T-helper 1 cell treated with Interleukin-12 subunit alpha and Interleukin-12 subunit beta and Interleukin-4 antibody, amounts not matched to agents 30 μg/mL and 1 μg/mL, for 36 hours (primary cell): ENCODE measurements around the gene TBC1D8.

Experiments
- H3K27ac Mint-ChIP-seq: one replicate; pipeline ENCODE4 v1.8.0; 2021; ENCODE audit warnings: mild to moderate bottlenecking, mixed read lengths
- H3K27me3 Mint-ChIP-seq: one replicate; pipeline ENCODE4 v1.8.0; 2021; ENCODE audit warnings: low read depth, mixed read lengths
- H3K36me3 Mint-ChIP-seq: one replicate; pipeline ENCODE4 v1.8.0; 2021; ENCODE audit warnings: low read depth, mixed read lengths
- H3K4me1 Mint-ChIP-seq: one replicate; pipeline ENCODE4 v1.8.0; 2021; ENCODE audit warnings: low read depth, mixed read lengths
- H3K4me3 Mint-ChIP-seq: one replicate; pipeline ENCODE4 v1.8.0; 2021; ENCODE audit warnings: mild to moderate bottlenecking, moderate library complexity, mixed read lengths
- H3K9me3 Mint-ChIP-seq: one replicate; pipeline ENCODE4 v1.8.0; 2021; ENCODE audit warnings: mixed read lengths

Gene TBC1D8

GRCh38 chr2:101012054-101012705, 139.0 kb downstream of the TBC1D8 start:
- peak overlapping the region; percentile 31 for H3K27ac Mint-ChIP-seq
- peaks cover 43% of the 10 kb centered on the region for H3K36me3 Mint-ChIP-seq
- no peak overlapping the region for H3K4me3 Mint-ChIP-seq
- H3K9me3 Mint-ChIP-seq = no peaks in the 10 kb centered on the region
- peaks cover 13% of the 10 kb centered on the region for H3K4me1 Mint-ChIP-seq
- H3K27me3 Mint-ChIP-seq = no peaks in the 10 kb centered on the region

- H3K36me3 Mint-ChIP-seq = peaks cover 46% of the 10 kb centered on the region
- no peak overlapping the region for H3K4me3 Mint-ChIP-seq
- no peak overlapping the region for H3K27ac Mint-ChIP-seq
- peaks cover 15% of the 10 kb centered on the region for H3K4me1 Mint-ChIP-seq
- H3K27me3 Mint-ChIP-seq = no peaks in the 10 kb centered on the region
- H3K9me3 Mint-ChIP-seq = no peaks in the 10 kb centered on the region
These were observed 140.0 kb downstream of the TBC1D8 start for GRCh38 chr2:101011152-101011551.

- peaks cover 41% of the 10 kb centered on the region for H3K4me1 Mint-ChIP-seq
- H3K27me3 Mint-ChIP-seq = no peaks in the 10 kb centered on the region
- H3K9me3 Mint-ChIP-seq = no peaks in the 10 kb centered on the region
- H3K27ac Mint-ChIP-seq = no peak overlapping the region
- peaks cover 64% of the 10 kb centered on the region for H3K36me3 Mint-ChIP-seq
- H3K4me3 Mint-ChIP-seq = no peak overlapping the region
These were observed 143.5 kb downstream of the TBC1D8 start for GRCh38 chr2:101007415-101008345.

DNA sequence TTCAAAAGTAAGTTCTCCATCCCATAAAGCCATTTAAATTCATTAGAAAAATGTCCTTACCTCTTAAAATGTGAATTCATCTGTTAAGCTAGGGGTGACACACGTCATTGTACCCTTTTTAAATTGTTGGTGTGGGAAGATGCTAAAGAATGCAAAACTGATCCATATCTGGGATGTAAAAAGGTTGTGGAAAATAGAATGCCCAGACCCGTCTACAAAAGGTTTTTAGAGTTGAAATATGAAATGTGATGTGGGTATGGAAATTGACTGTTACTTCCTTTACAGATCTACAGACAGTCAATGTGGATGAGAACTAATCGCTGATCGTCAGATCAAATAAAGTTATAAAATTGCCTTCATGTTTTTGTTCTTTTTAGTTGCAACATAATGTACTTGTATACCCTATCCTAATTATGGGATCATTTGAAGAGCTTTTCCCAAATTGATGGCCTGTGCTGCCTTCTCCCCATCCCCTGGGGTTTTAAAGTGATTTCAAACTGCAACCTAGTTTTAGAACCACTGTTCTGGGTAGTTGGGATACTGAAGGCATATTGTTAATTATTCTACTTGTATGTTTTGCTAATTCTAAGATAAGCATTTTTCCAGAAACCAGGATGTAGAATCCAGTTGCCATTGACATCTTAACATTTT, 145.0 kb downstream of the TBC1D8 start:
- no peaks in the 10 kb centered on the region for H3K27me3 Mint-ChIP-seq
- H3K4me3 Mint-ChIP-seq = no peak overlapping the region
- H3K4me1 Mint-ChIP-seq = peaks cover 40% of the 10 kb centered on the region
- no peak overlapping the region for H3K27ac Mint-ChIP-seq
- H3K36me3 Mint-ChIP-seq = peaks cover 60% of the 10 kb centered on the region
- no peaks in the 10 kb centered on the region for H3K9me3 Mint-ChIP-seq

- Mint-ChIP-seq H3K27ac (peak overlapping the region; percentile 68), H3K4me3 (peak overlapping the region; percentile 95), H3K9me3 (no peaks in the 10 kb centered on the region), H3K4me1 (peaks cover 40% of the 10 kb centered on the region), H3K36me3 (peaks cover 55% of the 10 kb centered on the region), H3K27me3 (no peaks in the 10 kb centered on the region)
These were observed 146.4 kb downstream of the TBC1D8 start for GRCh38 chr2:101004620-101005325.

DNA sequence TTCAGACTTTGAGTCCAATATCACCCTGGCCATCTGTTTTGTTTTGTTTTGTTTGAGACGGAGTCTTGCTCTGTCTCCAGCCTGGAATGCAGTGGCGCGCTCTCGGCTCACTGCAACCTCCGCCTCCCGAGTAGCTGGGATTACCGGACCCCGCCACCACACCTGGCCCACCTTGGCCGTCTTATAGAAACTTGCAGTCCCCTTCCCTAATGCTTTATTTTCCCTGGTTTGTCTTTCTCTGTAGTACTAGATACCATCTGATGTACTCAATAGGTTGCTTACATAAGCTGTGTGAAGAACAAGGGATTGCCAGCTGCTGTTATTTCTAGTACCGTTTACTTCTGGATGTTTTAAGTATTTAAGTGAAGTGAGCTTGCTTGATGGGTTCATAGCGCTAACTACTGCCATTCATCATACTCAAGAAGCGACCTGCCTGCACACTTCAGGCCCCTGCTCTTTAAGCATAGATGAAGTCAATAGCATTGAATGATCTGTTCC, 147.9 kb downstream of the TBC1D8 start:
- H3K4me3 Mint-ChIP-seq = peak overlapping the region; percentile 95
- H3K27ac Mint-ChIP-seq = peak overlapping the region; percentile 88
- H3K27me3 Mint-ChIP-seq = peaks cover 3% of the 10 kb centered on the region
- peaks cover 40% of the 10 kb centered on the region for H3K4me1 Mint-ChIP-seq
- no peaks in the 10 kb centered on the region for H3K9me3 Mint-ChIP-seq
- H3K36me3 Mint-ChIP-seq = peaks cover 50% of the 10 kb centered on the region

DNA sequence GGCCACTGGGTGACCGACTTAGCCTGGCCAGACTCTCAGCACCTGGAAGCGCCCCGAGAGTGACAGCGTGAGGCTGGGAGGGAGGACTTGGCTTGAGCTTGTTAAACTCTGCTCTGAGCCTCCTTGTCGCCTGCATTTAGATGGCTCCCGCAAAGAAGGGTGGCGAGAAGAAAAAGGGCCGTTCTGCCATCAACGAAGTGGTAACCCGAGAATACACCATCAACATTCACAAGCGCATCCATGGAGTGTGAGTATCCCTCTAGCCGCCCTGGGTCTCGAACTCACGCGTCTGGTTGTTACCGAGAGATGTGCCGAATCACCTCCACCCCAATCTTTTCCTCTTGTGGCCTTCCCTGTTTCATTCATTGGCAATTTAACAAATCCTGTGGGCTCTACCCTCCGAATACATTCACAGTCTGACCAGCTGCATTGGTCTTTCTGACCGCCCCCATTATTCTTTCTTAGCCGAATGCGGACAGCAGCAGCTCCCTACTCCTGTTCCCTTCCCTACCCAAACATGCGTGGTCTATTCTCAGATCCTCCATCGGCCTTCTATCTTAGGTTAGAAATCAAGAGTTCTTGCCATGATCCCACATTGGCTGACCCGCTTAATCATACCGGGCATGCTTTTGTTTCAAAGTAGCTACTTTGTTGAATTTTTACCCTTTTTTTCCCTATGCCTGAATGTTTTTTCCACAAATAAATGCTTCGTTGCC, 148.5 kb downstream of the TBC1D8 start:
- Mint-ChIP-seq H3K36me3 (peaks cover 46% of the 10 kb centered on the region), H3K4me1 (peaks cover 37% of the 10 kb centered on the region), H3K4me3 (peak overlapping the region; percentile 95), H3K9me3 (no peaks in the 10 kb centered on the region), H3K27me3 (peaks cover 3% of the 10 kb centered on the region), H3K27ac (peak overlapping the region; percentile 88)

DNA sequence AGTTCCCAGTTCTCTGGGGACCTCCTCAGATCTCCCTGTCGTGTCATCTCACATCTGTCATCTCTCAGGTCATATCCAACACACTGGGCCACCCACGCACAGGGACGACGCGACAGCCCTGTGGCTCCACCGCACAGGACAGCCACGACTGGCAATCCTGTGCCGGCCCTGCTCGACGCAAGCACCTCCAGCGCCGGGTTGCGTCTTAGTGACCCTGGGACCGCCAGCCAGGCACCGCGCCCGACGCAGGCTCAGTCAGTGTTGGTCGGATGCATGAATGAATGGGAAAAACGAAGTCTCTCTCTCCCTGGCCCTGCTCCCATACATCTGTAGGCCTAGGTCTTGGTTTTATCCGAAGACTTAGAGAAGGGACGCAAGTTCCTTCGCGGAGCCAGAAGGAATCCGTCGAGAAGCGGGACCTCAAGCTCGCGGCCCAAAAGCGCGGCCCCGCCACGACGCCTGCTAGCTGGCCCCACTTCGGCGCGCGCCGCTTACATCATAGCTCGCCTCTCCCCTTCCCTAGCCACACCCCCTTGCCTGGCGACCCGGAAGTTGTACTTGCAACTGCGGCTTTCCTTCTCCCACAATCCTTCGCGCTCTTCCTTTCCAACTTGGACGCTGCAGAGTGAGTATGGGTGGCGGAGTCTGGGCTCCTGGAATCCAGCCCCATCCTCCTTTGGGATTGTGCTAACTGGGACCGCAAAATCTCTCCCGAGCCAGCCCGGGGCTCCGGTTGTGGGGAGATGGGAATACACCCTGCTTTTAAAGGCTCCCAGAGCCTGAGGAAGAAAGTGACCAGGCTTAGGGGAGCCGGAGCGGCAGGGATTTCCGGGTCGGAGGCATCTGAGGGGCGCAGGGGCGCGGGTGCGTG, 149.3 kb downstream of the TBC1D8 start, which contains the start of gene RPL31:
Gene RPL31, plus strand, starts transcription at position 599 of the 871 bp plus-strand sequence. CDS start 413 bp downstream, outside the sequence.
- Mint-ChIP-seq H3K27ac (peak within 1 kb of the TSS; percentile 88), H3K27me3 (peaks cover 3% of the 10 kb centered on the region), H3K36me3 (peaks cover 41% of the 10 kb centered on the region), H3K9me3 (no peaks in the 10 kb centered on the region), H3K4me3 (peak within 1 kb of the TSS; percentile 95), H3K4me1 (peaks cover 36% of the 10 kb centered on the region)

DNA sequence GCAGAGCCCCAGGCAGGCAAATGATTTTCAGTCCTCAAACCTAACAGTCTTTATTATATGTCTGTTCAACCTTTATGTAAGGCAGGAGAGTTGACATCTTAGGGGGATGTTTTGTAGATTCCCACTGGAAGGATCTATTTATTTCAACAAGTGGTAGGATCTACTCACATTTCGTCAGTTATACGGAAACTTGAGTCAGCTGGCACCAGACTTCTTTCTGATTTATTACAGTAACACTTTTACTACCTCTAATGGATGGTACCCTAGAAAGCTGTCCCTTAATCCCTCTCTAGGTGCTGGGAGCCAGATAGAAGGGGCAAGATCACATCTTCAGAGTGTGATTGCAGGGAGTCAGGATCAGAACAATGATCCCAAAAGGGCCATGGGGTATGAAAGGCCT, 151.2 kb downstream of the TBC1D8 start:
- H3K36me3 Mint-ChIP-seq = peaks cover 26% of the 10 kb centered on the region
- no peaks in the 10 kb centered on the region for H3K9me3 Mint-ChIP-seq
- no peak overlapping the region for H3K4me3 Mint-ChIP-seq
- peaks cover 3% of the 10 kb centered on the region for H3K27me3 Mint-ChIP-seq
- H3K4me1 Mint-ChIP-seq = peaks cover 25% of the 10 kb centered on the region
- peak overlapping the region; percentile 66 for H3K27ac Mint-ChIP-seq

DNA sequence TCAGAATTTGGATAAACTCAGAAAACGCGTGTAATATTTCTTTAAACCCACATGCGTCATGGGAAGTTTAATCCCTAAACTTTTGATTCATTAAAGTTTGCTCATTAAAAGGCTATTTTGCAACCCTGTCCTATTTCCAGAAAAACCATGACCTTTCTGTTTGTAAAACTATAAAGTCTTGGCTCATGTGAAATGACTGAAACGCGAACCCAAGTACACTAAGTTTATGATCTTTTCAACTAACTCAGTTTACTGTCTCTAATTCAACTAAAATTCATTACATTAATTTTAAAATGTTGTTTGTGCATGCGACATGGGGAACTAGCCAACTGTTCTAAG, 153.0 kb downstream of the TBC1D8 start:
- no peaks in the 10 kb centered on the region for H3K9me3 Mint-ChIP-seq
- peaks cover 8% of the 10 kb centered on the region for H3K36me3 Mint-ChIP-seq
- H3K4me1 Mint-ChIP-seq = peaks cover 7% of the 10 kb centered on the region
- no peak overlapping the region for H3K4me3 Mint-ChIP-seq
- H3K27ac Mint-ChIP-seq = no peak overlapping the region
- H3K27me3 Mint-ChIP-seq = peaks cover 3% of the 10 kb centered on the region

DNA sequence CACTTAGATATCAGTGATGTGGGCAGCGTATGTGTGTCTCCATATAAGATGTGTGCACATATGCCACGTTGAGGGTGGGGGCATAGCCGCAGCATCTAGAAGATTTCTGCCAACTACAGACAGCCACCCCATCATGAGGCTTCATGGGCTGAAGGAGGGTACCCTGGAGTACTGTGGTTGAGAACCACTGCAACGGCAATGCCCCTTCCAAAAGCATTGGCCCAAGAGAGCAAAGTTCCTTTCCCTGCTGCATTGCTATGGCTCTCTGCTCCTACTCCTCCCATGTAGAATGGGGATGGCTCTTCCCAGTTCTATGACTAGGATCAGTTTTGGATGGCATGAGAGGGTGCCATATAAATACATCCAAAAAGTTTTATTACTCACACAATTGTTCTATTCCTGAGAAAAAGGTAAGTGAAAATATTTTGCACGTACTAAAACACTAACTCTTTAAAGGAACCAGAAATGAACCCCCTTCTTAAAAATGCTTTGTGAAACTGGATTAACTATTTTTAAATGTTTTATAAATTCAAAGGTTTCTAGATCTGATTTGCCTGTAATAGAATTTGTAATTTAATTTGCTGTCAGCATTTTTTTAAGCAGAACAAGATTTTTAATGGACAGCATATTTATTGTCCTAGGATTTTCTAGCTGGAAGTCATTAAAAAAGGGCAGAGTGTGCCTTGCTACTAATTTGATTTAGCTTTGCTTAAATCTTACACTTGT, 153.5 kb downstream of the TBC1D8 start:
- Mint-ChIP-seq H3K4me3 (no peak overlapping the region), H3K9me3 (no peaks in the 10 kb centered on the region), H3K4me1 (peaks cover 6% of the 10 kb centered on the region), H3K36me3 (peaks cover 3% of the 10 kb centered on the region), H3K27ac (no peak overlapping the region), H3K27me3 (peaks cover 3% of the 10 kb centered on the region)

DNA sequence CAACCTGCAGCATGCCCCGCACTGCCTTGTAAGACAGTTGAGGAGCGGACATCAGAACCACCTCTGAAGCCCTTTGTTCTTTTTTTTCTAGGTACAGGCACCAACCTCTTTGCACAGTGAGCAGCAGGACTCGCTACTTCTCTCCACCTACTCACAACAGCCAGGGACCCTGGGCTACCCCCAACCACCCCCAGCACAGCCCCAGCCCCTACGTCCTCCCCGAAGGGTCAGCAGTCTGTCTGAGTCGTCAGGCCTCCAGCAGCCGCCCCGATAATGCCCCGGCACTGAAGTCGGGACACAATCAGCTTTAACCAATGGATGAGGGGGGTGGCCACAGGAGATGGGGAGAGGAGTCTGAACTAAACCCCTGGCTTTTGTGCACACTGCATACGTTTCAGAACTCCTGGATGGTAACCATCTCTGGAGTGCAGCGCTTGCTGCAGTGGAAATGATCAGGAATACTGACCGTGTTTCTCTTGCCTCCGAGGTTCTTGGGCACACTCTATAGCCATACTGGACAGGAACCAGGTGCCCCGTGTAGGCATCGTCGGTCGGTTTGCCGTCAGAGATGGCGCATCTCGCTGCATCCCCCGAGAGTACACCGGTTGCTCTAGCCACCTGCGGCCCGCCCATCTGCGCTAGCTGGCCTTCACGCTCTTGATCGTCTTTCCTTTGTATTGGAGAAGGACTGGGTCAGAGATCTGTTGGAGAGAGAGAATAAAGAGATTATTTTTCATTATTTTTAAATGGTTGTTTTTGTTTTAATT, 155.7 kb downstream of the TBC1D8 start:
- Mint-ChIP-seq H3K27ac (no peak overlapping the region), H3K36me3 (no peaks in the 10 kb centered on the region), H3K9me3 (no peaks in the 10 kb centered on the region), H3K27me3 (peaks cover 3% of the 10 kb centered on the region), H3K4me3 (no peak overlapping the region), H3K4me1 (peaks cover 2% of the 10 kb centered on the region)
